GM19240 (cell line): ENCODE measurements around the gene OR2H1.

Experiments used
- DNase-seq: peaks from one replicate; pipeline ENCODE4 v3.0.0; 2011; ENCODE audit warnings: low spot score; ENCODE audit not compliant: insufficient read length

The OR2H1 gene

GRCh38 chr6:29509711-29510110 lies 52.8 kb downstream of the OR2H1 start:
- no peak for DNase-seq

- no peak for DNase-seq
Observed at GRCh38 chr6:29510202-29510601, 53.2 kb downstream of the OR2H1 start.

- no peak for DNase-seq
Observed at GRCh38 chr6:29510746-29511300, 53.9 kb downstream of the OR2H1 start.
